Thymus (tissue), 11 donors: ENCODE measurements around the gene LRRN3. TPM values are rescaled to one million over a fixed set of nuclear protein-coding genes. Genes with fewer than 3 reads are reported as not detected.

Experiments
- DNase-seq, 9 donors: peaks; one replicate each; pipeline ENCODE4 v3.0.0-alpha.2; 2013; ENCODE audit warnings: low spot score in 9 of 9, low read depth in 6 of 9, missing footprints in 1 of 9
- H3K27ac ChIP-seq, 2 donors: one replicate each; pipeline ENCODE4 v1.5.1; 2013; ENCODE audit warnings: control low read depth in 1 of 2, low read depth in 1 of 2, low read length in 1 of 2, mild to moderate bottlenecking in 1 of 2, moderate library complexity in 1 of 2
- H3K27me3 ChIP-seq, 2 donors: one replicate each; pipeline ENCODE4 v1.5.1; 2013; ENCODE audit warnings: low read length in 1 of 2; ENCODE audit not compliant: control insufficient read depth in 2 of 2, insufficient read depth in 1 of 2
- H3K36me3 ChIP-seq, 2 donors: one replicate each; pipeline ENCODE4 v1.5.1; 2013; ENCODE audit warnings: low read length in 1 of 2, mild to moderate bottlenecking in 1 of 2, moderate library complexity in 1 of 2; ENCODE audit not compliant: control insufficient read depth in 2 of 2, insufficient read depth in 2 of 2
- H3K4me1 ChIP-seq, 2 donors: one replicate each; pipeline ENCODE4 v1.5.1; 2013; ENCODE audit warnings: low read length in 2 of 2; ENCODE audit not compliant: control insufficient read depth in 2 of 2, insufficient read depth in 2 of 2
- H3K4me3 ChIP-seq, 2 donors: one replicate each; pipeline ENCODE4 v1.5.1; 2013; ENCODE audit warnings: low read length in 2 of 2, control low read depth in 1 of 2, mild to moderate bottlenecking in 1 of 2
- H3K9me3 ChIP-seq, 2 donors: one replicate each; pipeline ENCODE4 v1.5.1; 2013; ENCODE audit warnings: low read length in 1 of 2, mild to moderate bottlenecking in 1 of 2; ENCODE audit not compliant: control insufficient read depth in 2 of 2, insufficient read depth in 1 of 2
- WGBS: extraction: QIAGEN DNeasy Blood & Tissue Kit; methylation state at CpG from one replicate; pipeline ENCODE4 v1.1.7; 2013; 5-methylcytosine and 5-hydroxymethylcytosine counted together
- polyA plus RNA-seq: library from polyadenylated mRNA; stranded (reverse); fragments of 200-250 nt; gene quantifications from one replicate; pipeline ENCODE4 v1.2.3, GENCODE V29; 2013
- total RNA-seq: library from RNA; stranded (reverse); fragments of 120-200 nt; gene quantifications from one replicate; pipeline ENCODE4 v1.2.4, GENCODE V29; 2013
- donor health status: healthy.

LRRN3 gene
- total and polyA plus RNA-seq, 2 donors: 5.4 to 23.8 TPM

DNA sequence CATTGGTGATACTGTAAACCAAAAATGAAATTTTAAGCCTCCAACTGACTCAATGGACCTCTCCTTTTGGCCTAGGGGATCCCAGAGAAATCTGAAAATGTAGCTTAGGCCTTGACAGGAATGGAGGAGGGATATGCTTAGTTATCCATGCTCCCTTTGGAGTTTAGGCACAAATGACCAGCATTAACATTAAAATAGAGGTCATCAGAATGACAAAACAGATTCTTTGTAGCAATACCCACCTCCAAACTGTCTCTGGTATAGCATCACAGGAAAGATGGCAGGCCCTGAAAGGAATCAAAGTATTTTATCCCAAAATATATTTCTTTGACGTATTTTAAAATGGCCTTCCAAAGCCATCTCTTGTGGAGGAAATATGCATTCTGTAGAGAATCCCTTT is 39.1 kb upstream of the LRRN3 start:
- no peak overlapping the region for H3K4me3 ChIP-seq
- H3K9me3 ChIP-seq: no peaks in the 10 kb centered on the region
- no peaks in the 10 kb centered on the region for H3K36me3 ChIP-seq
- no peak for DNase-seq
- peaks cover 0 to 5% of the 10 kb centered on the region in 2 donors for H3K4me1 ChIP-seq
- 100% methylated on average over 1 of the region's 1 CpG for WGBS
- H3K27ac ChIP-seq: no peak overlapping the region
- no peaks in the 10 kb centered on the region for H3K27me3 ChIP-seq

DNA sequence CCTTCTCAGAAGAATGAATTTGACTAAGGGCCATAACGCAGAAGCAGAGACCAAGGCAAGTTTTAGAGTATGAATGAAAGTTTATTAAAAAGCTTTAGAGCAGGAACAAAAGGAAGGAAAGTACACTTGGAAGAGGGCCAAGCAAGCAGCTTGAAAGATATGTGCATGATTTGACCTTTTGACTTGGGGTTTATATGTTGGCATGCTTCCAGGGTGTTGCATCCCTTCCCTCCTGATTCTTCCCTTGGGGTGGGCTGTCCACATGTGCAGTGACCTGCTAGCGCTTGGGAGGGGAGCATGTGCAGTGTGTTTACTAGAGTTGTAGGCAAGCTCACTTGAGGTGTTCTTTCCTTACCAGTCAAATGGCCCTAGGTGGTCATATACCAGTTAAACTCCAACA is 37.9 kb upstream of the LRRN3 start:
- peaks cover 0 to 5% of the 10 kb centered on the region in 2 donors for H3K4me1 ChIP-seq
- no peak overlapping the region for H3K27ac ChIP-seq
- no peaks in the 10 kb centered on the region for H3K9me3 ChIP-seq
- H3K27me3 ChIP-seq: no peaks in the 10 kb centered on the region
- no peaks in the 10 kb centered on the region for H3K36me3 ChIP-seq
- no peak for DNase-seq
- no peak overlapping the region for H3K4me3 ChIP-seq
- WGBS: 93% methylated on average over 2 of the region's 2 CpGs

DNA sequence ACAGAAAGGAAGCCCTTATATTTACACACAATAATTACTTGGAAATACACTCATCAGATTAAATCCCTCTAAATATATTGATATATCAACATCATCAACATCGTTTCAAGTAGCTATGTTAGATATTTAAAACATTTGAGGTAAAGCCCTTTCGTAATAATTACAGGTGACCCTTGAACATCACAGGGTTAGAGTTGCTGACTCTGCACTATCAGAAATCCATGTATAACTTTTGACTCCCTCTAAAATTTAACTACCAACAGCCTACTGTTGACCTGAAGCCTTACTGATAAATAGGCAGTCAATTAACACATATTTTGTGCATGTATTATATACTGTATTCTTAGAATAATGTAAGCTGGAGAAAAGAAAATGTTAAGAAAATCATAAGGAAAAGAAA is 34.6 kb upstream of the LRRN3 start:
- Histone ChIP-seq H3K27ac (no peak overlapping the region), H3K9me3 (no peaks in the 10 kb centered on the region), H3K4me3 (no peak overlapping the region), H3K4me1 (peaks cover 0 to 5% of the 10 kb centered on the region in 2 donors), H3K27me3 (no peaks in the 10 kb centered on the region), H3K36me3 (no peaks in the 10 kb centered on the region)
- WGBS: 99% methylated on average over 2 of the region's 2 CpGs
- no peak for DNase-seq

DNA sequence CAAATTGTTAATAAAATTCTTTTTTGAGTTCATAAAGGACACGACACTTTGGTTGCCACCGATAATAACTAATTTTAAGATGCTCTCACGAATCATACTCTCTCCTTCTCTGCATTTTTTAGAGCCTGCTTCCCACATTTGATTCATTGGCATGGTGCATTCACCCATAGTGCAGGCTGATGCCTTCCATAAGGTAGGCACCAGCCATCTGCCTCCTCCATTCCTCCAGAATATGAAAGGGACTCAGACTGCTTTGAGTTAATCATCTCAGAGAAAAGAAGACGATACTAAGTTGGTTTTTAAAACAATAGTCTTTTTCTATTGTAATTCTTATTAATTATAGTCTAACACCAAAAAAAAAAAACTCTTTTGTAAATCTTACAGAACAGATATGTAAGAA is 33.9 kb upstream of the LRRN3 start:
- Histone ChIP-seq H3K9me3 (no peaks in the 10 kb centered on the region), H3K27ac (no peak overlapping the region), H3K4me3 (no peak overlapping the region), H3K4me1 (peaks cover 0 to 5% of the 10 kb centered on the region in 2 donors), H3K27me3 (no peaks in the 10 kb centered on the region), H3K36me3 (no peaks in the 10 kb centered on the region)
- no peak for DNase-seq
- 98% methylated on average over 4 of the region's 4 CpGs for WGBS

DNA sequence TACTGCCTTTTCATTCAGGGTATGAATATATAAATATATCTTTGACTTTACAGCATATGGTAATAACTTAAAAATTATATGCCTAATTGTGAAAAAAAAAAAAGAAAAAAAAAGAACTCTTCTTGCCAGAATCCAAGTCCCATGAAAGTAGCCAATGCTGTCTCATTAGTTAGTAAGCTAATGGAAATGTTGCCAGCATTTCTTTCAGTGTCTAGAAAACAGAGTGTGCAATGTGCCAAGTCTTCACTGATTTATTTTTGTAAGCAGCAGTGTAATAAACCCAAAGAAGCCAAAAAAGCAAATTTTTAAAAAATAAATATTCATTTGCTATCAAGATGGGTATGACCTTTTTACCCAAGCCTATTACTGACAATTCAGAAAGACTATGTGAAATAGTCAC is 31.1 kb upstream of the LRRN3 start:
- no peaks in the 10 kb centered on the region for H3K36me3 ChIP-seq
- no peaks in the 10 kb centered on the region for H3K27me3 ChIP-seq

DNA sequence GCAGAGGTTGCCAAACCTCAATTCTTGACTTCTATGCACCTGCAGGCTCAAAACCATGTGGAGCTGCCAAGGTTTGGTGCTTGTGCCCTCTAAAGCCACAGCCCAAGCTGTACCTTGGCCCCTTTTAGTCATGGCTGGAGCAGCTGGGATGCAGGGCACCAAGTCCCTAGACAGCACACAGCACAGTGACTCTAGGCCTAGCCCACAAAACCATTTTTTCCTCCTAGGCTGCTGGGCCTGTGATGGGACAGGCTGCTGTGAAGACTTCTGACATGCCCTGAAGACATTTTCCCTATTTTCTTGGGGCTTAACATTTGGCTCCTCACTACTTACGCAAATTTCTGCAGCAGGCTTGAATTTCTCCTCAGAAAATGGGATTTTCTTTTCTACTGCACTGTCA is 27.8 kb upstream of the LRRN3 start:
- DNase-seq: no peak
- Histone ChIP-seq H3K4me3 (no peak overlapping the region), H3K27ac (no peak overlapping the region), H3K9me3 (peaks cover 1 to 12% of the 10 kb centered on the region in 2 donors), H3K27me3 (no peaks in the 10 kb centered on the region), H3K4me1 (no peaks in the 10 kb centered on the region), H3K36me3 (no peaks in the 10 kb centered on the region)
- WGBS: 98% methylated on average over 1 of the region's 1 CpG

More for the DNA sequence above, 31.1 kb upstream of the LRRN3 start:
- Histone ChIP-seq H3K4me1 (peaks cover 0 to 5% of the 10 kb centered on the region in 2 donors), H3K4me3 (no peak overlapping the region), H3K9me3 (peaks cover 1 to 8% of the 10 kb centered on the region in 2 donors), H3K27ac (no peak overlapping the region)
- DNase-seq: no peak

DNA sequence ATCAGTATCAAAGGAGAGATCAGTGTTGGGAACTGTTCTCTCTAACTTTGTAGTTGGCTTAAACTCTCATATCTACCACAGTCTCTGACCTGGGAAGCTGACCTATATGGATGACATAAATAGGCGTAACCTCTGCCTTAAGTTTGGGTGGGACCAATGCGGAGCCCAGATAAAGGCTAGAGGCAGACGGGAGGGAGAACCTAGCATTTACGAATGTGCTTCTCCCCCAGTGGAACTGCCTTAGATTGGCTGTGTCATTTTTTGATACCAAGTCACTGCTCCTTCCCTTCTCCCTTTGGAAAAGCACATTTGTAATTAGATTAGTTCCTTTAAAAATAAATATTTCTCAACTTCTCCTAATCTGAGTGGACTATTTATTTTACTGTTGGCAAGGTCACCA is 23.7 kb upstream of the LRRN3 start:
- Histone ChIP-seq H3K4me1 (no peaks in the 10 kb centered on the region), H3K9me3 (peaks cover 1 to 12% of the 10 kb centered on the region in 2 donors), H3K36me3 (no peaks in the 10 kb centered on the region), H3K27ac (no peak overlapping the region), H3K27me3 (no peaks in the 10 kb centered on the region), H3K4me3 (no peak overlapping the region)
- 98% methylated on average over 4 of the region's 4 CpGs for WGBS
- no peak for DNase-seq

DNA sequence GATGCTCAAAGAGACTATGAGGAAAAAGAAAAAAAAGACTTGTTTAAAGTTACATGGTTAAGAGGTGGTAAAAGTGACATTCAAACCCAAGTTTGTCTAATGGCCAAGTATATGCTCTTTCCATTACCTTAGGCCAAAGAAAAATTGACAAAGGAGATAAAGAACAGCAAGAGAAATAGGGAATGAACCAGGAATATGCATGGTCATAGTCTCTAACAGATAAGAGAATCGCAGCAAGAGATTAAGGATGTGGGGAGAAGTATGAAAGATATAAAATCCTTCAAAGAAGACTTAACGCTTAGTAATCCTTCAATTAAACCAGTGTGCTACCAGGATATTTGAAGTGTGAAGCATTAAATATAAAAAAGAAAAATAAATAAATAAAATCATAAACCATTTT is 23.2 kb upstream of the LRRN3 start:
- Histone ChIP-seq H3K4me3 (no peak overlapping the region), H3K36me3 (no peaks in the 10 kb centered on the region), H3K27me3 (no peaks in the 10 kb centered on the region), H3K4me1 (no peaks in the 10 kb centered on the region), H3K9me3 (peaks cover under 1 to 11% of the 10 kb centered on the region in 2 donors), H3K27ac (no peak overlapping the region)
- WGBS: 88% methylated on average over 2 of the region's 2 CpGs
- no peak for DNase-seq

DNA sequence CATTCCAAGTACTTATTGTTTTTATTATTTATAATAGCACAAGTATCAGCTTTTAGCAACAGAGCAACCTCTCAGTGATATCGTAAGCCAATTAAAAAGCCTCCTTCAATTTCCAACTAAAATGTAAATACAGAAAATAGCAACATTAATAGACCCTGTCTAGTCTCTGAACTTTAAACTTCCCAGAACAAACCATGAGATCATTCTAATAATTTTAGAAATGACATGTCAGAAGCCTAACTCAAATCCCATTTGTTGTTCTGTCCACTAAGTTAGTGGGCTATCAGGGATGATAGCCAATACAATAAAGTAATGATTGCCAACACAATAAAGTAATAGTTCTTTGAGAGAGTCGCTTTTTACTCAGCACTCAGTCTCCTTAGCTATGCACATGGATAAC is 22.3 kb upstream of the LRRN3 start:
- no peak overlapping the region for H3K4me3 ChIP-seq
- WGBS: 97% methylated on average over 2 of the region's 2 CpGs
- no peaks in the 10 kb centered on the region for H3K27me3 ChIP-seq
- no peaks in the 10 kb centered on the region for H3K4me1 ChIP-seq
- peaks cover 0 to 4% of the 10 kb centered on the region in 2 donors for H3K9me3 ChIP-seq
- no peak for DNase-seq
- no peaks in the 10 kb centered on the region for H3K36me3 ChIP-seq
- no peak overlapping the region for H3K27ac ChIP-seq

DNA sequence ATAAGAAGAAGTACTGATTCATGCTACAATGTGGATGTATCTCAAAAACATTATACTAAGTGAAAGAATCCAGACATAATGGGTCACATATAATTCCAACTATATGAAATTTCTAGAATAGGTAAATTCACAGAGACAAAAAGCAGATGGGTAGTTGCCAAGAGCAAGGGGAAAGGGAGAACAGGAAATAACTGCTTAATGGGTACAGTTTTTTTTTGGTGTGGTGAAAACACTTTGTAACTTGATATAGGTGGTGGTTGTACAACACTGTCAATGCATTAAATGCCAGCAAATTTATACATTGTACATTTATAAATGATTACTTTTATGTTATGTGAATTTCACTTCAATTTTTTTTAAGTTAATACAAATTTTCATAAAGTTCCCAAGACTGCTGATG is 19.4 kb upstream of the LRRN3 start:
- Histone ChIP-seq H3K4me3 (no peak overlapping the region), H3K9me3 (no peaks in the 10 kb centered on the region), H3K27ac (no peak overlapping the region), H3K4me1 (no peaks in the 10 kb centered on the region), H3K27me3 (no peaks in the 10 kb centered on the region), H3K36me3 (no peaks in the 10 kb centered on the region)
- no peak for DNase-seq
